H1 (cell line): ENCODE data around the gene BAIAP2. TPM values are rescaled to one million over a fixed set of nuclear protein-coding genes. Genes with fewer than 3 reads are reported as not detected.
A peak's percentile ranks its signal among the peaks of the same experiment; 100 is the strongest.

Experiments used
- GABPA ChIP-seq: IDR thresholded peaks from 2 replicates; pipeline ENCODE4 v1.6.1; 2011; ENCODE audit warnings: mild to moderate bottlenecking, low read length, moderate library complexity, borderline replicate concordance; ENCODE audit not compliant: insufficient read depth
- NRF1 ChIP-seq: IDR thresholded peaks from 2 replicates; pipeline ENCODE4 v1.6.1; 2011; ENCODE audit warnings: mild to moderate bottlenecking, low read depth, low read length, improper control_type of control experiment
- PHF8 ChIP-seq: fragments of 200-600 bp; sonication (generic); conservative IDR thresholded peaks from 2 replicates; pipeline ENCODE4 v1.7.1; 2012; ENCODE audit warnings: low read depth, mild to moderate bottlenecking, inconsistent platforms, low read length, moderate library complexity
- POLR2AphosphoS5 ChIP-seq: IDR thresholded peaks from 2 replicates; pipeline ENCODE4 v1.6.1; 2011; ENCODE audit warnings: low read depth, low read length
- RAD21 ChIP-seq, 2 experiments: IDR thresholded peaks in 1 of 2; conservative IDR thresholded peaks in 1 of 2; 2 replicates each; pipeline ENCODE4 v1.6.1; 2011; ENCODE audit warnings: low read depth in 2 of 2, low read length in 2 of 2, improper control_type of control experiment in 1 of 2, inconsistent platforms in 1 of 2, mild to moderate bottlenecking in 1 of 2, moderate library complexity in 1 of 2
- microRNA counts: library from miRNA; unstranded; fragments of <30 nt; microRNA quantifications from one replicate; lab custom pipeline; 2015
- microRNA-seq, 2 experiments: library from miRNA; unstranded; fragments of <30 nt; microRNA quantifications; one replicate each; pipeline versions ENCODE4 to v1.2.0, GENCODE V29; 2016 to 2020; ENCODE audit warnings: borderline microRNAs expressed in 2 of 2, borderline number of aligned reads in 2 of 2, borderline replicate concordance in 1 of 2
- polyA plus RNA-seq, 7 experiments: library from polyadenylated mRNA; depleted of rRNA in 3 of 7; stranded (reverse) in 5 of 7; unstranded in 2 of 7; fragments of >200 nt in 5 of 7; fragments of 200-250 nt in 2 of 7; gene quantifications; 1 replicate in 5 of 7; 2 replicates in 1 of 7; 4 replicates in 1 of 7; pipeline versions ENCODE4 v1.2.1 to v1.2.3, GENCODE V29; 2011 to 2013; ENCODE audit warnings: missing spikeins in 2 of 7, mixed read lengths in 2 of 7
- small RNA-seq: library from polyadenylated mRNA; stranded (forward); fragments of <200 nt; extraction: miRNeasy Mini kit (QIAGEN cat#:217004); gene quantifications from one replicate; pipeline ENCODE3, GENCODE V24; 2013; ENCODE audit not compliant: insufficient read depth
- total RNA-seq: library from RNA; stranded (reverse); fragmentation: NEBNext Ultra II Directional; extraction: Animal tissue kit (Norgen Biotek cat#: 25700); gene quantifications from 2 replicates; pipeline ENCODE4 v1.2.1, GENCODE V29; 2021

The BAIAP2 gene
- total and polyA plus RNA-seq, 2 of the 8 experiments (the other 6 are each of a cell fraction or from before 2014, with no cell fraction given) = 10.0 to 22.8 TPM

DNA sequence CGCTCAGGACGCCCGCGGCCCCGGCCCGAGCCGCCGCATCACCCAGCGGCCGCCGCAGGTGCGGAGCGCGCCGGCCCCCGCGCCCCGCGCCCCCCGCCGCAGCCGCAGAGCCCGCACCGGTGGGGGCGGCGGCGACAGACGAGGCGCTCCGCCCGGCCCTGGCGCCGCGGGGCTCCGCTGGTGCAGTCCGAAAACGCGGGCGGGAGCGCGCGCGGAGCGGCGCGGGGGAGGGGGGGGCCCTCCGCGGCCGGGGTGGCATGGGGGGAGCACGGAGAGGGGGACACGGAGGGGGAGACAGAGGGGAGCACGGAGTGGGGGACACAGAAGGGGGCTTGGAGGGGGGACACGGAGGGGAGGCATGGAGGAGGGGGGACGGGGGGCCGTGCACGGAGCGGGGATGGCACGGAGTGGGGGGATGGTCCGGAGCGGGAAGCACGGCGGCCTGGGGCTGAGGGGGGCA, 131.1 kb downstream of the BAIAP2 start, which contains the start of gene AATK (continued):
- no peak for TF ChIP-seq NRF1
- TF ChIP-seq PHF8 = no peak
- TF ChIP-seq POLR2AphosphoS5 = no peak
- no peak for TF ChIP-seq RAD21 (IDR thresholded peaks at IDR 0.05 in 1 of 2, conservative IDR thresholded peaks at IDR 0.05 in 1 of 2; ENCODE audit: low read depth in 2 of 2, low read length in 2 of 2)
- no peak for TF ChIP-seq GABPA

MicroRNA genes within 50 kb of the gene (microRNA counts, 767-probe panel; counts per million panel counts)
- microRNA hsa-miR-1250 (lab: Ali Mortazavi, UCI) = 879 counts per million, percentile 95 among the panel's probes with 10 or more counts
- microRNA hsa-miR-338-3p (lab: Ali Mortazavi, UCI) = 879 counts per million, percentile 95 among the panel's probes with 10 or more counts
- 879 counts per million, percentile 95 among the panel's probes with 10 or more counts for microRNA hsa-miR-338-5p (lab: Ali Mortazavi, UCI)
- microRNA hsa-miR-657 (lab: Ali Mortazavi, UCI) = 879 counts per million, percentile 95 among the panel's probes with 10 or more counts

Small RNA genes lying within 50 kb of the gene (microRNA-seq; reads per million reads assigned to microRNA genes)
- gene MIR1250 (0.46 to 0.81 reads per million in 2 experiments), gene MIR3065 (0 reads per million in 2 experiments), gene MIR338 (0 reads per million in 2 experiments), gene MIR657 (0 reads per million in 2 experiments)

Small RNA genes lying within 50 kb of the gene (small RNA-seq; reads per million reads assigned to genes)
- gene MIR1250 (0.51 reads per million), gene MIR3065 (125 reads per million, percentile 98 among the genes with 10 or more reads in this experiment), gene MIR657 (0.51 reads per million)

Other genes with a start within 250 kb of the BAIAP2 start
- gene CHMP6, start 43.3 kb upstream of the BAIAP2 start, total RNA-seq = 15.7 and 16.0 TPM in 2 replicates
- gene CHMP6, start 43.3 kb upstream of the BAIAP2 start, polyA plus RNA-seq (2011; rRNA removed) = 24.3 and 28.9 TPM in 2 replicates
- not detected in 2 replicates for gene PVALEF, start 130.4 kb downstream of the BAIAP2 start, total RNA-seq
- gene PVALEF, start 130.4 kb downstream of the BAIAP2 start, polyA plus RNA-seq (2011; rRNA removed) = 0.03 and 0.05 TPM in 2 replicates
- gene AATK, start 131.1 kb downstream of the BAIAP2 start, total RNA-seq = 3.2 and 3.5 TPM in 2 replicates
- 1.7 and 3.6 TPM in 2 replicates for gene AATK, start 131.1 kb downstream of the BAIAP2 start, polyA plus RNA-seq (2011; rRNA removed)
- gene CEP131, start 187.8 kb downstream of the BAIAP2 start, total RNA-seq = 22.5 and 23.2 TPM in 2 replicates
- 5.9 and 11.5 TPM in 2 replicates for gene CEP131, start 187.8 kb downstream of the BAIAP2 start, polyA plus RNA-seq (2011; rRNA removed)
- 22.9 and 26.0 TPM in 2 replicates for gene TEPSIN, start 203.9 kb downstream of the BAIAP2 start, total RNA-seq
- gene TEPSIN, start 203.9 kb downstream of the BAIAP2 start, polyA plus RNA-seq (2011; rRNA removed) = 28.0 and 59.8 TPM in 2 replicates
- 48.9 and 60.2 TPM in 2 replicates for gene NDUFAF8, start 204.2 kb downstream of the BAIAP2 start, total RNA-seq
- 91.1 and 95.6 TPM in 2 replicates for gene NDUFAF8, start 204.2 kb downstream of the BAIAP2 start, polyA plus RNA-seq (2011; rRNA removed)